Superior temporal gyrus (tissue), 1 donor: ENCODE data around the gene KCNG2.

ENCODE experiments used
- DNase-seq: peaks from one replicate; pipeline ENCODE4 v3.0.0-alpha.2; 2016; ENCODE audit errors: extremely low spot score

KCNG2 gene

GRCh38 chr18:79940814-79941472 lies 143.2 kb downstream of the KCNG2 start:
- no peak for DNase-seq

DNA sequence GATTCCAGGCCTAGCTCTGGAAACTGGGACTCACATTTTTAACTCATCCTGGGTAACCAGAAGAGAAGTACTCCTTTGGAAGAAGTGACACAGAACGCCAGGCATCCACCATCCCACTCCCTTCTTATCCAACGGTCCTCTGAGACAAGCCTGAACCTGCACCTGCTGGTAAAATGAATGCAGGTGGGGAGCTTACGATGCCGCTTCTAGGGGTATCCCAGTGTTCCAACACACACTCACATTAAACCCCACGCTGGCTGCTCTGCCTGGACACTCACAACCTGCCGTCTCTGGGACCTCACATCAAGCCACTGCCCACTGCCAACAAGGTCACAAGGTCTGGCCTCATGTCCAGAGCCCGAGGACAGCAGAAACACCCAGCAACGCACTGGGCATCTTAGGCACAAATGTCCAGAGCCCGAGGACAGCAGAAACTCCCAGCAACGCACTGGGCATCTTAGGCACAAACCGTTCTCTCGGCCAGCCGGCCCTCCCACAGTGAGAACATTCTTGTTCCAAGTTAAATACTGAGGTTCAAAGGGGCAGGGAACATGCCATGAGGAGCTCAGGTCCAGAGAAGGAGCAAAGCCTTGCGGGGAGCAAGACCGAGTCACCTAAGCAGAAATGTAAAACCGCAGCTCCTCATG lies 143.9 kb downstream of the KCNG2 start:
- DNase-seq = no peak

GRCh38 chr18:79942211-79942610 lies 144.5 kb downstream of the KCNG2 start:
- DNase-seq = no peak

DNA sequence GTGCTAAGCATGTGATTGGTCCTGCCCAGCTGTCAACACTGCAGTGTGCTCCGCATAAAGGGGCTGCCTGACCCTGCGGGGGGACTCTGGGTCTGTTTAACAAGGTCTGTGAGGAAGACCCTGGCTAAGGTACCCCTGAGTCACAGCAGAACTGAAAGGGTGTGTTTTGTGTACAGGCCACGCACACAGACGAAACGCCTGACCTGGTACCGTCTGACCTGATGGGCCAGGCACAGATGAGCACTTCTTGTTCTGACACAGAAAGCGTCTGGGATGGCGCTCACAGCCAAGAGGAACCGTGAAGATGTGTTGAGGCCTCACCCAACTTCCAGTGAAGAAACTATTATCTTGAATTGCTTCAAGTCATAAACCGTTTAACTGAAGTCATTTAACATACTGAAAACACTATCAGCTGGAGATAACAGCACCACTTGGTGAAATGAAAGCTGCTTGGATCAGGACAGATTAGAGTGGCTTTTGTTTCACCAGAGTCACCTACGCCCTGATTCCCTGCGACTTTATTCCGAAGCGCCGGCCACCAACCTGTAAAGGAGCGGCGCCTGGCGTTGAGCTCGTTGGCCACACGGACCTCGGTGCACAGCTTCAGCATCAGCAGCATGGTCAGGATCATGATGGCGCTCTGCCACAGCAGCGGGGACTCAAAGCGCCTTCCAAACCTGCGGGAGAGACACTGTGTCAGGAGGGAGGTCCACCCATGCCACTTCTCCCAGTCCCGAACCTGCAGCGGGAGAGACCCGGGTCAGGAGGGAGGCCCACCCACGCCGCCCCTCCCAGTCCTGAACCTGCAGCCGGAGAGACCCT lies 145.3 kb downstream of the KCNG2 start:
- DNase-seq = no peak

- DNase-seq = no peak
Observed at GRCh38 chr18:79943608-79944125, 145.9 kb downstream of the KCNG2 start.

GRCh38 chr18:79944126-79944731 lies 146.5 kb downstream of the KCNG2 start:
- no peak for DNase-seq

DNA sequence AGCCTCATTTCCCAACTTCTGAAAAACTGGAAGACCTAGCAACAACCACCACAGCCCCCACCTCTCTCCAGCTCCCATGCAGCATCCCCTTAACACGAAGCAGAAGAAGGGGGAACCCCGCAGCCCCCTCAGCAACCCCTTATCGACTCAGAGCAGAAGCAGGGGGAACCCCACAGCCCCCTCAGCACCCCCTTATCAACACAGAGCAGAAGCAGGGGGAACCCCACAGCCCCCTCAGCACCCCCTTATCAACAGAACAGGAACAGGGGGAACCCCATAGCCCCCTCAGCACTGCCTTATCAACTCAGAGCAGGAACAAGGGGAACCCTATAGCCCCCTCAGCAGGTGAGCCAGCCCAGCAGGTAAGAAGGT lies 147.0 kb downstream of the KCNG2 start:
- DNase-seq = no peak

DNA sequence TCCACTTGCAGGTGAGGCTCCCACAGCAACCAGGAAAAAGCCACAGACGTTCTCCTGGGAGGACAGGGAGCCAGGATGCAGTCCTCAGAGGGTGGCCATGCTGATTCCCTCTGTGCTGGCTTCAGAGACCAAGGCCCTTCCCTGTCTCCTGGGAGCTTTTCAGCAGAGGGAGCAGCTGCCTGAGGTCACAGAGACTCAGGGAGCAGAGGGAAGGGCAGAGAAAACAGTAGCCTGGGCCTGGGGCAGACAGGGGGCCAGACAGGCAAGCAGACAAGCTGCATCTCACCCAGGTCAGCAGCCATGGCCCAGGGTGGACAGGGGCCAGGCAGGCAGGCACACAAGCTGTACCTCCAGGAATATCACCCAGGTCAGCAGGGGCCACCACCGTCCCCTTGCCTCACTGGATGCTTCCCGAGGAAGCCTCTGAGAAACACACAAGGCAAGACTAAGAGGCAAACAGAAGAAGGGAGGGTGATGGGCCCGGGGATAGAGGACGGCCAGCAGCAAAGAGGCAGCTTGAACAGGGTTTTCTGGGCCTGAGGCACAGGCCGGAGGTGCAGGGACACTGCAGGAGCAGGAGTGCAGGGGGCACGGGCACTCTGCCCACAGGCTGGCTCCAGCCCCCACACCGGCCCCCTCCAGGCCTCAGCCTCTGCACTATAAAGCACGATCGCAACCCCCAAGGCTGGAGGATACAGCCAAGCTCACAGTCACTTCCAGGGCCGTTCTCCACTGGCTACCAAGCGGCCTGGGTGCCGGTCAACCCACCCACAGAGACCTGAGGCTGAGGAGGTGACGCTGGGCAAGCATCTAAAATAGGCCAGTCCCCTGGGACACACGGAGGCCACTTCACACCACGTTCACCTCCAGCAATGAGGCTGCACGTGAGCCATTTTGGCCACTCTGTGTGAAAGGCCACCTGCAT lies 147.6 kb downstream of the KCNG2 start:
- no peak for DNase-seq

- no peak for DNase-seq
Observed at GRCh38 chr18:79947054-79947755, 149.5 kb downstream of the KCNG2 start.

- no peak for DNase-seq
Observed at GRCh38 chr18:79947881-79948610, 150.3 kb downstream of the KCNG2 start.

DNA sequence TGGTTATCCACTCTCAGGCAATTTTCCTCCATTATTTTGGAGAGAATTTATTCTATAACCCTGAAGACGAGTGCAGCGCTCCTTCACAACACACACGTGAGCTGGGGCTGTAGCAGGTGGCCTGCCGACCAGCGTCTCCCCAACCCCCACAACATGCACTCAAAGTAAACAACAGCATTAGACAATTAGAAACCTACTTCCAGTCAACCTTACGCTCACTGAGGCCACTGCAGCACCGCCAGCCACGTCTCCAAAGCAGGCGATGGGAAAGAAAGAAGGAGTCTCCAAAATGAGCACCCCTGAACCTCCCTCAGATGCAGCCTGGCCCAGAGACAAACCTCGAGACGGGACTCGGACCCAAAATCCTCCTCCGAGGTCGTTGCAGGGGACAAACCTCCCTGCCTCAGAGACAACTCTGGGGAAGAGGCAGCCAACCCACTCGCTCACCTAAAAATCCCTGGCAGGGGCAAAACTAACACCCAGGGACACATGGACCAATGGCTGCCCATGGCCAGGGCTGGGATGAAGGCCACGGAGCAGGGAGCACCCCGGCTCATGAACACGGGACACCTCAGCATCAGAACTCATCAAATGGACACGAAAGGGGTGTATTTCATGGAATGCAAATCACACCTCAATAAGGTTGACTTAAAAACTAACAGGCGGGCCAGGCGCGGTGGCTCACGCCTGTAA lies 151.1 kb downstream of the KCNG2 start:
- DNase-seq = no peak
